HG02970 (cell line): ENCODE results near the gene MX1.

Experiments used
- ATAC-seq: cut with Tn5 transposase; IDR thresholded peaks from one replicate; pipeline ENCODE4 v1.9.1; 2021; ENCODE audit warnings: mild to moderate bottlenecking, moderate library complexity, moderate number of reproducible peaks; ENCODE audit not compliant: unreplicated experiment, low FRiP score

MX1 gene

GRCh38 chr21:41429925-41430491 is 4.0 kb downstream of the MX1 start:
- ATAC-seq = no peak

- ATAC-seq = no peak
Measured at GRCh38 chr21:41431788-41432548, 5.9 kb downstream of the MX1 start.

GRCh38 chr21:41432562-41433460 is 6.8 kb downstream of the MX1 start:
- ATAC-seq = no peak

- ATAC-seq = no peak
Measured at GRCh38 chr21:41433566-41433965, 7.5 kb downstream of the MX1 start.

- ATAC-seq = no peak
Measured at GRCh38 chr21:41435706-41436105, 9.7 kb downstream of the MX1 start.

GRCh38 chr21:41437729-41438128 is 11.7 kb downstream of the MX1 start:
- no peak for ATAC-seq

- ATAC-seq = no peak
Measured at GRCh38 chr21:41438425-41439113, 12.5 kb downstream of the MX1 start.

- no peak for ATAC-seq
Measured at GRCh38 chr21:41439248-41439647, 13.2 kb downstream of the MX1 start.

- no peak for ATAC-seq
Measured at GRCh38 chr21:41441546-41441945, 15.5 kb downstream of the MX1 start.

GRCh38 chr21:41442481-41443186 is 16.6 kb downstream of the MX1 start:
- no peak for ATAC-seq

GRCh38 chr21:41443562-41443961 is 17.5 kb downstream of the MX1 start:
- no peak for ATAC-seq

GRCh38 chr21:41444703-41445464 is 18.8 kb downstream of the MX1 start:
- no peak for ATAC-seq

- ATAC-seq = no peak
Measured at GRCh38 chr21:41445465-41445862, 19.4 kb downstream of the MX1 start.

GRCh38 chr21:41446586-41446985 is 20.5 kb downstream of the MX1 start:
- ATAC-seq = no peak

- ATAC-seq = no peak
Measured at GRCh38 chr21:41447356-41447755, 21.3 kb downstream of the MX1 start.

- ATAC-seq = no peak
Measured at GRCh38 chr21:41449613-41450012, 23.6 kb downstream of the MX1 start.

- no peak for ATAC-seq
Measured at GRCh38 chr21:41451753-41452676, 26.0 kb downstream of the MX1 start.

GRCh38 chr21:41453198-41453597 is 27.2 kb downstream of the MX1 start:
- ATAC-seq = no peak
